Liver (tissue), 3 donors: Measurements from ENCODE around the gene NIPAL3.

Experiments
- CTCF ChIP-seq: fragments of 150-350 bp; IDR thresholded peaks from 2 replicates; pipeline ENCODE4 v1.5.1; 2017; ENCODE audit warnings: improper control_type of control experiment, low read depth, low read length; ENCODE audit not compliant: missing input control
- FOXA1 ChIP-seq: IDR thresholded peaks from 2 replicates; pipeline ENCODE4 v1.6.1; 2016; ENCODE audit warnings: antibody characterized with exemption
- GABPA ChIP-seq, 2 donors: IDR thresholded peaks in 1 of 2; conservative IDR thresholded peaks in 1 of 2; 2 replicates each; pipeline ENCODE4 v1.6.1; 2016; ENCODE audit warnings: antibody characterized with exemption in 2 of 2, mild to moderate bottlenecking in 1 of 2, moderate library complexity in 1 of 2
- RAD21 ChIP-seq, 2 donors: IDR thresholded peaks; 2 replicates each; pipeline ENCODE4 v1.6.1; 2016; ENCODE audit warnings: antibody characterized with exemption in 2 of 2, mild to moderate bottlenecking in 2 of 2
- TAF1 ChIP-seq: conservative IDR thresholded peaks from 2 replicates; pipeline ENCODE4 v1.6.1; 2016; ENCODE audit warnings: antibody characterized with exemption, mild to moderate bottlenecking
- ZBTB33 ChIP-seq: IDR thresholded peaks from 2 replicates; pipeline ENCODE4 v1.6.1; 2016; ENCODE audit warnings: antibody characterized with exemption
- TF ChIP-seq, protein P1 (sequence below): IDR thresholded peaks from 2 replicates; pipeline ENCODE4 v1.6.1; 2016; ENCODE audit warnings: antibody characterized with exemption, mild to moderate bottlenecking
- TF ChIP-seq, protein P2 (sequence below): IDR thresholded peaks from 2 replicates; pipeline ENCODE4 v1.6.1; 2016; ENCODE audit warnings: antibody characterized with exemption
- donor health status: healthy.
- donor health status: healthy.

- no peak for TF ChIP-seq CTCF
- TF ChIP-seq, protein P1, sequence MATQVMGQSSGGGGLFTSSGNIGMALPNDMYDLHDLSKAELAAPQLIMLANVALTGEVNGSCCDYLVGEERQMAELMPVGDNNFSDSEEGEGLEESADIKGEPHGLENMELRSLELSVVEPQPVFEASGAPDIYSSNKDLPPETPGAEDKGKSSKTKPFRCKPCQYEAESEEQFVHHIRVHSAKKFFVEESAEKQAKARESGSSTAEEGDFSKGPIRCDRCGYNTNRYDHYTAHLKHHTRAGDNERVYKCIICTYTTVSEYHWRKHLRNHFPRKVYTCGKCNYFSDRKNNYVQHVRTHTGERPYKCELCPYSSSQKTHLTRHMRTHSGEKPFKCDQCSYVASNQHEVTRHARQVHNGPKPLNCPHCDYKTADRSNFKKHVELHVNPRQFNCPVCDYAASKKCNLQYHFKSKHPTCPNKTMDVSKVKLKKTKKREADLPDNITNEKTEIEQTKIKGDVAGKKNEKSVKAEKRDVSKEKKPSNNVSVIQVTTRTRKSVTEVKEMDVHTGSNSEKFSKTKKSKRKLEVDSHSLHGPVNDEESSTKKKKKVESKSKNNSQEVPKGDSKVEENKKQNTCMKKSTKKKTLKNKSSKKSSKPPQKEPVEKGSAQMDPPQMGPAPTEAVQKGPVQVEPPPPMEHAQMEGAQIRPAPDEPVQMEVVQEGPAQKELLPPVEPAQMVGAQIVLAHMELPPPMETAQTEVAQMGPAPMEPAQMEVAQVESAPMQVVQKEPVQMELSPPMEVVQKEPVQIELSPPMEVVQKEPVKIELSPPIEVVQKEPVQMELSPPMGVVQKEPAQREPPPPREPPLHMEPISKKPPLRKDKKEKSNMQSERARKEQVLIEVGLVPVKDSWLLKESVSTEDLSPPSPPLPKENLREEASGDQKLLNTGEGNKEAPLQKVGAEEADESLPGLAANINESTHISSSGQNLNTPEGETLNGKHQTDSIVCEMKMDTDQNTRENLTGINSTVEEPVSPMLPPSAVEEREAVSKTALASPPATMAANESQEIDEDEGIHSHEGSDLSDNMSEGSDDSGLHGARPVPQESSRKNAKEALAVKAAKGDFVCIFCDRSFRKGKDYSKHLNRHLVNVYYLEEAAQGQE, result no peak
- no peak for TF ChIP-seq TAF1
- TF ChIP-seq GABPA (IDR thresholded peaks at IDR 0.05 in 1 of 2, conservative IDR thresholded peaks at IDR 0.05 in 1 of 2), result no peak
- TF ChIP-seq, protein P2, sequence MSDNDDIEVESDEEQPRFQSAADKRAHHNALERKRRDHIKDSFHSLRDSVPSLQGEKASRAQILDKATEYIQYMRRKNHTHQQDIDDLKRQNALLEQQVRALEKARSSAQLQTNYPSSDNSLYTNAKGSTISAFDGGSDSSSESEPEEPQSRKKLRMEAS, result no peak
- TF ChIP-seq FOXA1, result no peak
- no peak for TF ChIP-seq RAD21 (IDR thresholded peaks at IDR 0.05)
- no peak for TF ChIP-seq ZBTB33
Observed at GRCh38 chr1:24406788-24407187, 8.8 kb upstream of the NIPAL3 start.
